WERI-Rb-1 (cell line): ENCODE measurements around the gene EFCAB8.

Experiments used
- DNase-seq: peaks from one replicate; pipeline ENCODE4 v3.0.0-alpha.2; 2020
- H3K27ac ChIP-seq: fragments of 250-450 bp; sonication (Bioruptor Pico); 2 replicates; pipeline ENCODE4 v1.5.1; 2020; ENCODE audit warnings: mild to moderate bottlenecking, moderate library complexity
- H3K27me3 ChIP-seq: fragments of 250-450 bp; sonication (Bioruptor Pico); 2 replicates; pipeline ENCODE4 v1.5.1; 2021; ENCODE audit warnings: mild to moderate bottlenecking, low read depth, moderate library complexity; ENCODE audit not compliant: insufficient read depth, severe bottlenecking
- H3K36me3 ChIP-seq: fragments of 250-450 bp; sonication (Bioruptor Pico); 2 replicates; pipeline ENCODE4 v1.5.1; 2020; ENCODE audit warnings: mild to moderate bottlenecking, moderate library complexity
- H3K4me3 ChIP-seq: 2 replicates; pipeline ENCODE4 v1.5.1; 2011; ENCODE audit warnings: low read depth, mild to moderate bottlenecking, control low read depth, low read length
- H3K9me3 ChIP-seq: fragments of 250-450 bp; sonication (Bioruptor Pico); 2 replicates; pipeline ENCODE4 v1.5.1; 2021; ENCODE audit warnings: mild to moderate bottlenecking, moderate library complexity; ENCODE audit not compliant: severe bottlenecking
- CTCF ChIP-seq: IDR thresholded peaks from 2 replicates; pipeline ENCODE4 v1.5.1; 2011; ENCODE audit warnings: low read depth, mild to moderate bottlenecking, control low read depth, inconsistent platforms, low read length

EFCAB8 gene

GRCh38 chr20:32993496-32994050, 134.8 kb downstream of the EFCAB8 start:
- Histone ChIP-seq H3K36me3 (no peaks in the 10 kb centered on the region), H3K9me3 (peaks cover 11% of the 10 kb centered on the region), H3K27me3 (no peaks in the 10 kb centered on the region), H3K27ac (no peak overlapping the region), H3K4me3 (no peak overlapping the region)
- TF ChIP-seq CTCF = no peak
- DNase-seq = no peak

- Histone ChIP-seq H3K9me3 (peaks cover 11% of the 10 kb centered on the region), H3K4me3 (no peak overlapping the region), H3K27me3 (no peaks in the 10 kb centered on the region), H3K27ac (no peak overlapping the region), H3K36me3 (no peaks in the 10 kb centered on the region)
- no peak for DNase-seq
- TF ChIP-seq CTCF = 0 out of 2 replicates have a peak, but pooled peaks have one; percentile 8
These were observed 137.1 kb downstream of the EFCAB8 start for GRCh38 chr20:32995802-32996201.

GRCh38 chr20:32997431-32997830, 138.7 kb downstream of the EFCAB8 start:
- H3K4me3 ChIP-seq = no peak overlapping the region
- no peaks in the 10 kb centered on the region for H3K27me3 ChIP-seq
- peaks cover 11% of the 10 kb centered on the region for H3K9me3 ChIP-seq
- no peaks in the 10 kb centered on the region for H3K36me3 ChIP-seq
- TF ChIP-seq CTCF = no peak
- no peak overlapping the region for H3K27ac ChIP-seq
- no peak for DNase-seq

GRCh38 chr20:32999603-33000250, 141.0 kb downstream of the EFCAB8 start:
- H3K9me3 ChIP-seq = peaks cover 10% of the 10 kb centered on the region
- no peak for DNase-seq
- H3K36me3 ChIP-seq = no peaks in the 10 kb centered on the region
- H3K4me3 ChIP-seq = no peak overlapping the region
- no peaks in the 10 kb centered on the region for H3K27me3 ChIP-seq
- TF ChIP-seq CTCF = no peak
- H3K27ac ChIP-seq = no peak overlapping the region

- no peak overlapping the region for H3K4me3 ChIP-seq
- H3K36me3 ChIP-seq = no peaks in the 10 kb centered on the region
- no peaks in the 10 kb centered on the region for H3K27me3 ChIP-seq
- peaks cover 5% of the 10 kb centered on the region for H3K9me3 ChIP-seq
- DNase-seq = no peak
- TF ChIP-seq CTCF = no peak
- no peak overlapping the region for H3K27ac ChIP-seq
These were observed 142.2 kb downstream of the EFCAB8 start for GRCh38 chr20:33000802-33001466.
